ENCODE data around the gene GRN.

The GRN gene

GRCh38 chr17:44324571-44325275 is 20.4 kb upstream of the GRN start, which contains the start of gene SLC25A39:
Gene SLC25A39 (minus strand): TSS chr17:44324823. CDS start chr17:44323562, 1,261 bp downstream.
- TF ChIP-seq POLR2AphosphoS5 (IDR thresholded peaks at IDR 0.05; ENCODE audit: low read depth, low read length) (peak; percentile 70), TAF1 (IDR thresholded peaks at IDR 0.05; ENCODE audit: borderline replicate concordance, insufficient read depth, low read length) (peak; percentile 65; the same call in 1 of the 2 replicates), FOXP2 (optimal IDR thresholded peaks at IDR 0.05; ENCODE audit: borderline replicate concordance, extremely low read depth, extremely low read length, insufficient read depth) (peak; percentile 12), SIN3A (IDR thresholded peaks at IDR 0.05; ENCODE audit: borderline replicate concordance, insufficient read depth, low read length) (peak; percentile 48; the same call in 1 of the 2 replicates), REST (IDR thresholded peaks at IDR 0.05; ENCODE audit: insufficient read depth in 1 of 2, low read depth in 2 of 2, low read length in 2 of 2) (no peak; a peak in 1 of 4 replicates)

GRCh38 chr17:44326861-44327444 is 18.1 kb upstream of the GRN start:
- peak; percentile 57 for TF ChIP-seq FOXP2 (optimal IDR thresholded peaks at IDR 0.05; ENCODE audit: borderline replicate concordance, extremely low read depth, extremely low read length, insufficient read depth)
- peak; percentile 86 for TF ChIP-seq SIN3A (IDR thresholded peaks at IDR 0.05; ENCODE audit: borderline replicate concordance, insufficient read depth, low read length)
- TF ChIP-seq TAF1 (IDR thresholded peaks at IDR 0.05; ENCODE audit: borderline replicate concordance, insufficient read depth, low read length), result no peak

DNA sequence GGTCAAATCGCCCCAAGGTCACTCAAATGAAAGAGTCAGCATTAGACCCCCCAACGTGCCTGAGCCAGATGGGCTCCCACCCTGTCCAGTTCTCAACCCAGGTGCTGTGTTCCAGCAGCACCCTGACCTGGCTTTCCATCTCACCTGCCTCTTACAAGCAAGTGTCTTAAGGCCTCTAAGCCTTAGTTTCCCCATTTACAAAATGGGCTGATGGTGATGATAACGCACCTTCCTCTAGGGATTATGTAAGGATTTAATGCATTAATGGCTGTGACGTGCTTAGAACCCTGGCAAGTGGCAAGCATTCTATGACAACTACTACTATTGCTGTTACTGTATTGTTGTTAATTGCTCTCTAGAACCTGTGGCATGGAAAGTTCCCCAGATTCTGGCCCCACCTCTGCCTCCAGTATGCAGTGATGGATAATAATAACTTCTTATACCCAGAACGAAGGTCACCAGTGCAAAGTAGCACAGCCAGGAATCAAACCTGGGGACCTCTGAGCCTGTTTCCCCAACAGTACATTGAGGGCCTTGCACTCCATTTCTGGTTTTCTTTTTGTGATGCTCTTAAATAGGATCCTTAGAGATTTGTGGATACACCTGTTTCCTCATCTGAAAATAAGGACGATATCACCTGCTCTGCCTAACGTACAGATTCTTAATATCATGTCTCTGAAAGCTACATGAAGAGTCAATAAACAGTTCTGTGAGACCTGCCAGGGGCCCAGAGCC is 17.2 kb upstream of the GRN start:
- no peak for TF ChIP-seq TAF1 (IDR thresholded peaks at IDR 0.05; ENCODE audit: borderline replicate concordance, insufficient read depth, low read length)
- no peak for TF ChIP-seq FOXP2 (optimal IDR thresholded peaks at IDR 0.05; ENCODE audit: borderline replicate concordance, extremely low read depth, extremely low read length, insufficient read depth)
- no peak for TF ChIP-seq REST (IDR thresholded peaks at IDR 0.05; ENCODE audit: insufficient read depth in 1 of 2, low read depth in 2 of 2, low read length in 2 of 2)
- TF ChIP-seq SIN3A (IDR thresholded peaks at IDR 0.05; ENCODE audit: borderline replicate concordance, insufficient read depth, low read length), result no peak
- TF ChIP-seq POLR2AphosphoS5 (IDR thresholded peaks at IDR 0.05; ENCODE audit: low read depth, low read length), result no peak

GRCh38 chr17:44331249-44331760 is 13.8 kb upstream of the GRN start:
- no peak for TF ChIP-seq FOXP2 (optimal IDR thresholded peaks at IDR 0.05; ENCODE audit: borderline replicate concordance, extremely low read depth, extremely low read length, insufficient read depth)
- TF ChIP-seq TAF1 (IDR thresholded peaks at IDR 0.05; ENCODE audit: borderline replicate concordance, insufficient read depth, low read length), result no peak
- no peak for TF ChIP-seq POLR2AphosphoS5 (IDR thresholded peaks at IDR 0.05; ENCODE audit: low read depth, low read length)

- TF ChIP-seq FOXP2 (optimal IDR thresholded peaks at IDR 0.05; ENCODE audit: borderline replicate concordance, extremely low read depth, extremely low read length, insufficient read depth) (no peak), SIN3A (IDR thresholded peaks at IDR 0.05; ENCODE audit: borderline replicate concordance, insufficient read depth, low read length) (no peak), REST (IDR thresholded peaks at IDR 0.05; ENCODE audit: insufficient read depth in 1 of 2, low read depth in 2 of 2, low read length in 2 of 2) (no peak), TAF1 (IDR thresholded peaks at IDR 0.05; ENCODE audit: borderline replicate concordance, insufficient read depth, low read length) (no peak), POLR2AphosphoS5 (IDR thresholded peaks at IDR 0.05; ENCODE audit: low read depth, low read length) (no peak)
Observed at GRCh38 chr17:44333371-44333770, 11.7 kb upstream of the GRN start.

Data from PFSK-1 (cell line).